Peyer's patch (tissue), 4 donors: Measurements from ENCODE around the gene CCDC93. TPM values are rescaled to one million over a fixed set of nuclear protein-coding genes. Genes with fewer than 3 reads are reported as not detected.

Source experiments
- DNase-seq, 3 donors: peaks; one replicate each; pipeline ENCODE4 v3.0.0-alpha.2; 2017 to 2019
- H3K27ac ChIP-seq, 4 donors: fragments of 200-600 bp; sonication (generic); one replicate each; pipeline ENCODE4 v1.5.1; 2016 to 2019
- H3K27me3 ChIP-seq, 2 donors: fragments of 200-600 bp; sonication (generic); one replicate each; pipeline ENCODE4 v1.5.1; 2019
- H3K36me3 ChIP-seq, 3 donors: fragments of 200-600 bp; sonication (generic); one replicate each; pipeline ENCODE4 v1.5.1; 2016 to 2019
- H3K4me1 ChIP-seq, 4 donors: fragments of 200-600 bp; sonication (generic); one replicate each; pipeline ENCODE4 v1.5.1; 2016 to 2019
- H3K4me3 ChIP-seq, 4 donors: fragments of 200-600 bp; sonication (generic); 1 replicate in 3 of 4; 2 replicates in 1 of 4; pipeline ENCODE4 v1.5.1; 2016 to 2019; ENCODE audit warnings: mild to moderate bottlenecking in 1 of 4
- H3K9me3 ChIP-seq, 4 donors: fragments of 200-600 bp; sonication (generic); one replicate each; pipeline ENCODE4 v1.5.1; 2016 to 2019; ENCODE audit warnings: mild to moderate bottlenecking in 1 of 4
- CTCF ChIP-seq, 6 experiments: fragments of 450-650 bp in 4 of 6; fragments of 200-600 bp in 2 of 6; sonication (generic) in 1 of 6; IDR thresholded peaks; one replicate each; pipeline ENCODE4 v1.5.1; 2017 to 2019; ENCODE audit warnings: antibody characterized with exemption in 6 of 6, mild to moderate bottlenecking in 3 of 6, moderate library complexity in 1 of 6
- POLR2A ChIP-seq, 2 donors: fragments of 450-650 bp; IDR thresholded peaks; one replicate each; pipeline ENCODE4 v1.5.1; 2017; ENCODE audit warnings: antibody characterized with exemption in 2 of 2, mild to moderate bottlenecking in 2 of 2, moderate library complexity in 2 of 2
- total RNA-seq, 4 donors: library from RNA; depleted of rRNA; stranded (reverse); fragments of >200 nt; gene quantifications; one replicate each; pipeline ENCODE4 v1.1.0, GENCODE V29; 2016

CCDC93 gene
- total RNA-seq, 4 donors from 2014 or later: 47.0 to 59.3 (median 55.0) TPM

GRCh38 chr2:117968722-117969121 is 45.1 kb downstream of the CCDC93 start:
- Histone ChIP-seq H3K4me1 (no peaks in the 10 kb centered on the region), H3K27me3 (no peaks in the 10 kb centered on the region), H3K27ac (no peak overlapping the region), H3K4me3 (no peak overlapping the region), H3K9me3 (no peaks in the 10 kb centered on the region), H3K36me3 (peaks cover 0 to 63% (median 3%) of the 10 kb centered on the region in 3 donors)
- TF ChIP-seq POLR2A (IDR thresholded peaks at IDR 0.05) (no peak), CTCF (IDR thresholded peaks at IDR 0.05) (no peak)
- DNase-seq: no peak

GRCh38 chr2:117967977-117968718 is 45.7 kb downstream of the CCDC93 start:
- H3K36me3 ChIP-seq: peaks cover 0 to 60% (median 3%) of the 10 kb centered on the region in 3 donors
- no peaks in the 10 kb centered on the region for H3K4me1 ChIP-seq
- H3K27me3 ChIP-seq: no peaks in the 10 kb centered on the region

GRCh38 chr2:117963446-117963845 is 50.4 kb downstream of the CCDC93 start:
- H3K36me3 ChIP-seq: peaks cover 0 to 37% (median 3%) of the 10 kb centered on the region in 3 donors
- TF ChIP-seq CTCF (IDR thresholded peaks at IDR 0.05): no peak
- TF ChIP-seq POLR2A (IDR thresholded peaks at IDR 0.05): no peak
- H3K27me3 ChIP-seq: no peaks in the 10 kb centered on the region
- DNase-seq: no peak
- H3K4me3 ChIP-seq: no peak overlapping the region
- H3K9me3 ChIP-seq: no peaks in the 10 kb centered on the region
- H3K4me1 ChIP-seq: no peaks in the 10 kb centered on the region
- no peak overlapping the region for H3K27ac ChIP-seq

More at GRCh38 chr2:117967977-117968718, 45.7 kb downstream of the CCDC93 start:
- Histone ChIP-seq H3K9me3 (no peaks in the 10 kb centered on the region), H3K27ac (no peak overlapping the region), H3K4me3 (no peak overlapping the region)
- TF ChIP-seq POLR2A (IDR thresholded peaks at IDR 0.05) (no peak), CTCF (IDR thresholded peaks at IDR 0.05) (no peak)
- DNase-seq: no peak

- H3K4me1 ChIP-seq: no peaks in the 10 kb centered on the region
- H3K36me3 ChIP-seq: peaks cover 0 to 50% (median 3%) of the 10 kb centered on the region in 3 donors
- DNase-seq: no peak
- H3K27ac ChIP-seq: no peak overlapping the region
- no peak for TF ChIP-seq POLR2A (IDR thresholded peaks at IDR 0.05)
- TF ChIP-seq CTCF (IDR thresholded peaks at IDR 0.05): no peak
- no peaks in the 10 kb centered on the region for H3K9me3 ChIP-seq
- H3K4me3 ChIP-seq: no peak overlapping the region
- no peaks in the 10 kb centered on the region for H3K27me3 ChIP-seq
Observed at GRCh38 chr2:117961201-117961600, 52.7 kb downstream of the CCDC93 start.

GRCh38 chr2:117960231-117960630 is 53.6 kb downstream of the CCDC93 start:
- H3K4me1 ChIP-seq: no peaks in the 10 kb centered on the region
- H3K27ac ChIP-seq: no peak overlapping the region
- TF ChIP-seq CTCF (IDR thresholded peaks at IDR 0.05) (no peak), POLR2A (IDR thresholded peaks at IDR 0.05) (no peak)
- H3K4me3 ChIP-seq: no peak overlapping the region
- no peaks in the 10 kb centered on the region for H3K27me3 ChIP-seq
- DNase-seq: no peak
- no peaks in the 10 kb centered on the region for H3K9me3 ChIP-seq
- peaks cover 0 to 59% (median 3%) of the 10 kb centered on the region in 3 donors for H3K36me3 ChIP-seq
